Activated naive CD4-positive, alpha-beta T cell treated with anti-CD3 and anti-CD28 coated beads for 36 hours (primary cell): Measurements from ENCODE around the gene CDC23. TPM values are rescaled to one million over a fixed set of nuclear protein-coding genes. Genes with fewer than 3 reads are reported as not detected.
"Not testable (repeated sequence)": the region's sequence is repeated elsewhere in the genome, so short reads cannot be mapped to it uniquely, and the experiment has no call there.

Source experiments
- CTCF ChIA-PET: fragments of 350-600 bp; sonication (Branson Sonifier 250); formaldehyde crosslinking; loops from one replicate; lab custom pipeline; 2021; ENCODE audit warnings: antibody characterized with exemption; lab: Charles Lee
- DNase-seq: peaks from one replicate; pipeline ENCODE4 v3.0.0-alpha.2; 2020
- H3K27ac Mint-ChIP-seq: one replicate; pipeline ENCODE4 v1.8.0; 2021; ENCODE audit warnings: mild to moderate bottlenecking, mixed read lengths
- H3K27me3 Mint-ChIP-seq: one replicate; pipeline ENCODE4 v1.8.0; 2021; ENCODE audit warnings: low read depth, mixed read lengths
- H3K36me3 Mint-ChIP-seq: one replicate; pipeline ENCODE4 v1.8.0; 2021; ENCODE audit warnings: low read depth, mixed read lengths
- H3K4me1 Mint-ChIP-seq: one replicate; pipeline ENCODE4 v1.8.0; 2021; ENCODE audit warnings: low read depth, mixed read lengths
- H3K4me3 Mint-ChIP-seq: one replicate; pipeline ENCODE4 v1.8.0; 2021; ENCODE audit warnings: mild to moderate bottlenecking, moderate library complexity, mixed read lengths
- H3K9me3 Mint-ChIP-seq: one replicate; pipeline ENCODE4 v1.8.0; 2021; ENCODE audit warnings: mixed read lengths
- intact Hi-C: fragments of 100-400 bp; cut with micrococcal nuclease; formaldehyde crosslinking; loops from one replicate; pipeline ENCODE4 v1.15.1; 2023
- total RNA-seq, 2 experiments: library from RNA; stranded (reverse); gene quantifications; one replicate each; pipeline ENCODE4 v1.2.3, GENCODE V29; 2021

CDC23 gene
- total RNA-seq, 2 experiments from 2014 or later, result 44.3 to 47.2 TPM

GRCh38 chr5:138170299-138170698, 42.8 kb downstream of the CDC23 start:
- Mint-ChIP-seq H3K9me3 (no peaks in the 10 kb centered on the region), H3K36me3 (peaks cover 53% of the 10 kb centered on the region), H3K4me1 (peaks cover 3% of the 10 kb centered on the region), H3K27ac (no peak overlapping the region), H3K4me3 (no peak overlapping the region), H3K27me3 (no peaks in the 10 kb centered on the region)
- intact Hi-C loops, result loop anchor here (10.0 kb wide), 1 partner anchor 265 kb away; the partner anchor contains the start of gene REEP2
- CTCF ChIA-PET, result interaction anchor here (0.7 to 2.1 kb wide), 3 partner anchors 8 to 334 kb away, joined by 3 to 6 read pairs (median 3); partner anchors contain the start of gene KDM3B
- DNase-seq, result no peak

GRCh38 chr5:138169124-138169523, 44.0 kb downstream of the CDC23 start:
- Mint-ChIP-seq H3K9me3 (no peaks in the 10 kb centered on the region), H3K36me3 (peaks cover 60% of the 10 kb centered on the region), H3K27ac (no peak overlapping the region), H3K4me1 (no peaks in the 10 kb centered on the region), H3K4me3 (no peak overlapping the region), H3K27me3 (no peaks in the 10 kb centered on the region)
- DNase-seq, result no peak
- CTCF ChIA-PET, result no interaction called here
- intact Hi-C loops, result no loop called here

GRCh38 chr5:138163721-138164120, 49.4 kb downstream of the CDC23 start:
- Mint-ChIP-seq H3K9me3 (no peaks in the 10 kb centered on the region), H3K27ac (no peak overlapping the region), H3K27me3 (no peaks in the 10 kb centered on the region), H3K4me3 (no peak overlapping the region), H3K4me1 (no peaks in the 10 kb centered on the region), H3K36me3 (peaks cover 62% of the 10 kb centered on the region)
- no peak for DNase-seq
- intact Hi-C loops, result no loop called here
- CTCF ChIA-PET, result no interaction called here

GRCh38 chr5:138160706-138161105, 52.4 kb downstream of the CDC23 start:
- Mint-ChIP-seq H3K4me3 (no peak overlapping the region), H3K4me1 (no peaks in the 10 kb centered on the region), H3K27ac (no peak overlapping the region), H3K36me3 (peaks cover 58% of the 10 kb centered on the region), H3K9me3 (no peaks in the 10 kb centered on the region), H3K27me3 (no peaks in the 10 kb centered on the region)
- intact Hi-C loops, result no loop called here
- CTCF ChIA-PET, result interaction anchor here (0.7 kb wide), 1 partner anchor 82 kb away, joined by 3 read pairs; no protein-coding TSS in a partner anchor
- no peak for DNase-seq

- DNase-seq, result no peak
- H3K4me1 Mint-ChIP-seq, result no peaks in the 10 kb centered on the region
- intact Hi-C loops, result no loop called here
- peaks cover 51% of the 10 kb centered on the region for H3K36me3 Mint-ChIP-seq
- CTCF ChIA-PET, result interaction anchor here (0.5 kb wide), 1 partner anchor 14 kb away, joined by 3 read pairs; no protein-coding TSS in a partner anchor
- no peaks in the 10 kb centered on the region for H3K27me3 Mint-ChIP-seq
- no peak overlapping the region for H3K4me3 Mint-ChIP-seq
- no peaks in the 10 kb centered on the region for H3K9me3 Mint-ChIP-seq
- no peak overlapping the region for H3K27ac Mint-ChIP-seq
Measured at GRCh38 chr5:138159666-138160065, 53.5 kb downstream of the CDC23 start.

GRCh38 chr5:138157626-138158025, 55.5 kb downstream of the CDC23 start:
- Mint-ChIP-seq H3K27me3 (no peaks in the 10 kb centered on the region), H3K36me3 (peaks cover 36% of the 10 kb centered on the region), H3K27ac (no peak overlapping the region), H3K4me3 (no peak overlapping the region), H3K4me1 (no peaks in the 10 kb centered on the region), H3K9me3 (no peaks in the 10 kb centered on the region)
- DNase-seq, result no peak
- intact Hi-C loops, result no loop called here
- CTCF ChIA-PET, result interaction anchor here (0.6 to 0.8 kb wide), 2 partner anchors 79 to 94 kb away, joined by 3 to 4 read pairs; no protein-coding TSS in a partner anchor

- H3K27ac Mint-ChIP-seq, H3K27me3 Mint-ChIP-seq, H3K4me3 Mint-ChIP-seq, H3K9me3 Mint-ChIP-seq, DNase-seq, H3K4me1 Mint-ChIP-seq, intact Hi-C loops: not testable (repeated sequence)
- H3K36me3 Mint-ChIP-seq, result peaks cover 27% of the 10 kb centered on the region
- CTCF ChIA-PET, result interaction anchor here (0.6 kb wide), 1 partner anchor 101 kb away, joined by 6 read pairs; no protein-coding TSS in a partner anchor
Measured at GRCh38 chr5:138155977-138156376, 57.1 kb downstream of the CDC23 start.

- Mint-ChIP-seq H3K9me3 (no peaks in the 10 kb centered on the region), H3K4me3 (no peak overlapping the region), H3K27me3 (no peaks in the 10 kb centered on the region), H3K4me1 (no peaks in the 10 kb centered on the region), H3K36me3 (no peaks in the 10 kb centered on the region), H3K27ac (no peak overlapping the region)
- DNase-seq, result no peak
- CTCF ChIA-PET, result interaction anchor here (0.6 to 0.8 kb wide), 2 partner anchors 31 to 254 kb away, joined by 3 to 5 read pairs; no protein-coding TSS in a partner anchor
- intact Hi-C loops, result no loop called here
Measured at GRCh38 chr5:138149530-138149929, 63.6 kb downstream of the CDC23 start.

GRCh38 chr5:138148811-138149210, 64.3 kb downstream of the CDC23 start:
- no peaks in the 10 kb centered on the region for H3K9me3 Mint-ChIP-seq
- no peaks in the 10 kb centered on the region for H3K4me1 Mint-ChIP-seq
- H3K27me3 Mint-ChIP-seq, result no peaks in the 10 kb centered on the region
- intact Hi-C loops, result no loop called here
- DNase-seq, result no peak
- H3K36me3 Mint-ChIP-seq, result no peaks in the 10 kb centered on the region
- CTCF ChIA-PET, result interaction anchor here (0.6 kb wide), 3 partner anchors 30 to 254 kb away, joined by 3 to 5 read pairs (median 5); partner anchors contain the start of gene KIF20A
- no peak overlapping the region for H3K27ac Mint-ChIP-seq
- no peak overlapping the region for H3K4me3 Mint-ChIP-seq

- intact Hi-C loops, H3K4me1 Mint-ChIP-seq, DNase-seq, H3K36me3 Mint-ChIP-seq, H3K4me3 Mint-ChIP-seq, H3K27ac Mint-ChIP-seq, H3K9me3 Mint-ChIP-seq, H3K27me3 Mint-ChIP-seq: not testable (repeated sequence)
- CTCF ChIA-PET, result interaction anchor here (1.6 to 2.6 kb wide), 2 partner anchors 10 to 108 kb away, joined by 4 to 11 read pairs; no protein-coding TSS in a partner anchor
Measured at GRCh38 chr5:138143578-138143977, 69.5 kb downstream of the CDC23 start.

- peaks cover 4% of the 10 kb centered on the region for H3K4me1 Mint-ChIP-seq
- H3K4me3 Mint-ChIP-seq, result no peak overlapping the region
- no peaks in the 10 kb centered on the region for H3K36me3 Mint-ChIP-seq
- no peak for DNase-seq
- CTCF ChIA-PET, result interaction anchor here (0.7 to 0.8 kb wide), 2 partner anchors 66 to 105 kb away, joined by 3 read pairs; no protein-coding TSS in a partner anchor
- H3K9me3 Mint-ChIP-seq, result no peaks in the 10 kb centered on the region
- intact Hi-C loops, result no loop called here
- no peak overlapping the region for H3K27ac Mint-ChIP-seq
- H3K27me3 Mint-ChIP-seq, result peaks cover 8% of the 10 kb centered on the region
Measured at GRCh38 chr5:138141734-138142133, 71.4 kb downstream of the CDC23 start.

- Mint-ChIP-seq H3K27me3 (peaks cover 13% of the 10 kb centered on the region), H3K9me3 (no peaks in the 10 kb centered on the region), H3K36me3 (no peaks in the 10 kb centered on the region), H3K27ac (no peak overlapping the region), H3K4me1 (peaks cover 4% of the 10 kb centered on the region), H3K4me3 (no peak overlapping the region)
- no peak for DNase-seq
- intact Hi-C loops, result no loop called here
- CTCF ChIA-PET, result interaction anchor here (0.5 to 1.7 kb wide), 4 partner anchors 63 to 104 kb away, joined by 3 to 8 read pairs (median 6); no protein-coding TSS in a partner anchor
Measured at GRCh38 chr5:138140268-138140667, 72.9 kb downstream of the CDC23 start.

- H3K36me3 Mint-ChIP-seq, result no peaks in the 10 kb centered on the region
- H3K27me3 Mint-ChIP-seq, result peaks cover 13% of the 10 kb centered on the region
- no peaks in the 10 kb centered on the region for H3K9me3 Mint-ChIP-seq
- intact Hi-C loops, result loop anchor here (10.0 kb wide), 1 partner anchor 475 kb away; no protein-coding TSS in a partner anchor
- DNase-seq, result no peak
- peaks cover 4% of the 10 kb centered on the region for H3K4me1 Mint-ChIP-seq
- H3K4me3 Mint-ChIP-seq, result no peak overlapping the region
- CTCF ChIA-PET, result interaction anchor here (1.2 to 1.7 kb wide), 3 partner anchors 62 to 104 kb away, joined by 5 to 8 read pairs (median 6); no protein-coding TSS in a partner anchor
- no peak overlapping the region for H3K27ac Mint-ChIP-seq
Measured at GRCh38 chr5:138139781-138140090, 73.4 kb downstream of the CDC23 start.
